Measurements from ENCODE around the gene CCL8.
"Not testable (repeated sequence)": the region's sequence is repeated elsewhere in the genome, so short reads cannot be mapped to it uniquely, and the experiment has no call there.

CCL8 gene

GRCh38 chr17:34314279-34314678, 5.0 kb upstream of the CCL8 start:
- no peak for DNase-seq (ENCODE audit: low spot score)

- peak; percentile 57 for DNase-seq (ENCODE audit: low spot score)
Observed at GRCh38 chr17:34318474-34318873, 761 bp upstream of the CCL8 start.

GRCh38 chr17:34321964-34322363, 2.7 kb downstream of the CCL8 start:
- DNase-seq (ENCODE audit: low spot score) = no peak

- DNase-seq (ENCODE audit: low spot score) = not testable (repeated sequence)
Observed at GRCh38 chr17:34327580-34327979, 8.3 kb downstream of the CCL8 start.

- no peak for DNase-seq (ENCODE audit: low spot score)
Observed at GRCh38 chr17:34337701-34338100, 18.5 kb downstream of the CCL8 start.

GRCh38 chr17:34339138-34339770, 20.0 kb downstream of the CCL8 start:
- no peak for DNase-seq (ENCODE audit: low spot score)

GRCh38 chr17:34341916-34342315, 22.7 kb downstream of the CCL8 start:
- no peak for DNase-seq (ENCODE audit: low spot score)

GRCh38 chr17:34347063-34347462, 27.8 kb downstream of the CCL8 start:
- DNase-seq (ENCODE audit: low spot score) = no peak

GRCh38 chr17:34349751-34350150, 30.5 kb downstream of the CCL8 start:
- DNase-seq (ENCODE audit: low spot score) = no peak

- no peak for DNase-seq (ENCODE audit: low spot score)
Observed at GRCh38 chr17:34351096-34351495, 31.9 kb downstream of the CCL8 start.

GRCh38 chr17:34352191-34352590, 33.0 kb downstream of the CCL8 start:
- DNase-seq (ENCODE audit: low spot score) = no peak

GRCh38 chr17:34354637-34355036, 35.4 kb downstream of the CCL8 start:
- no peak for DNase-seq (ENCODE audit: low spot score)

- no peak for DNase-seq (ENCODE audit: low spot score)
Observed at GRCh38 chr17:34356194-34356593, 37.0 kb downstream of the CCL8 start, which contains the start of gene CCL13. Gene CCL13 (plus strand): TSS chr17:34356480. CDS start chr17:34356527, 47 bp downstream.

GRCh38 chr17:34357398-34357797, 38.2 kb downstream of the CCL8 start:
- no peak for DNase-seq (ENCODE audit: low spot score)

- DNase-seq (ENCODE audit: low spot score) = no peak
Observed at GRCh38 chr17:34358631-34359030, 39.4 kb downstream of the CCL8 start.

- DNase-seq (ENCODE audit: low spot score) = no peak
Observed at GRCh38 chr17:34360601-34361270, 41.5 kb downstream of the CCL8 start.

GRCh38 chr17:34361478-34362061, 42.3 kb downstream of the CCL8 start:
- peak; percentile 87 for DNase-seq (ENCODE audit: low spot score)

- DNase-seq (ENCODE audit: low spot score) = no peak
Observed at GRCh38 chr17:34363183-34363661, 44.0 kb downstream of the CCL8 start, which contains the start of gene CCL1. Gene CCL1 (minus strand): TSS chr17:34363233. CDS start chr17:34363161, 72 bp downstream.

GRCh38 chr17:34364751-34365150, 45.5 kb downstream of the CCL8 start:
- no peak for DNase-seq (ENCODE audit: low spot score)

GRCh38 chr17:34365340-34365739, 46.1 kb downstream of the CCL8 start:
- DNase-seq (ENCODE audit: low spot score) = no peak

GRCh38 chr17:34366010-34366409, 46.8 kb downstream of the CCL8 start:
- no peak for DNase-seq (ENCODE audit: low spot score)

GRCh38 chr17:34366529-34367107, 47.4 kb downstream of the CCL8 start:
- no peak for DNase-seq (ENCODE audit: low spot score)
